Neural crest cell (in vitro differentiated cells): ENCODE results near the gene STPG3. TPM values are rescaled to one million over a fixed set of nuclear protein-coding genes. Genes with fewer than 3 reads are reported as not detected.
A peak's percentile ranks its signal among the peaks of the same experiment; 100 is the strongest.

ENCODE experiments used
- DNase-seq: peaks from one replicate; pipeline ENCODE4 v3.0.0; 2021; ENCODE audit warnings: low read depth, mixed read lengths, low spot score
- H3K27ac Mint-ChIP-seq: one replicate; pipeline ENCODE4 v1.8.0; 2021; ENCODE audit warnings: mild to moderate bottlenecking, mixed read lengths; ENCODE audit not compliant: unreplicated experiment
- H3K27me3 Mint-ChIP-seq: 2 replicates; pipeline ENCODE4 v1.8.0; 2021; ENCODE audit warnings: low read depth, mild to moderate bottlenecking, mixed read lengths
- H3K36me3 Mint-ChIP-seq: 2 replicates; pipeline ENCODE4 v1.8.0; 2021; ENCODE audit warnings: low read depth, mild to moderate bottlenecking, mixed read lengths
- H3K4me1 Mint-ChIP-seq: 2 replicates; pipeline ENCODE4 v1.8.0; 2021; ENCODE audit warnings: mixed read lengths
- H3K4me3 Mint-ChIP-seq: one replicate; pipeline ENCODE4 v1.8.0; 2021; ENCODE audit warnings: mild to moderate bottlenecking, mixed read lengths
- H3K9me3 Mint-ChIP-seq: 2 replicates; pipeline ENCODE4 v1.8.0; 2021; ENCODE audit warnings: mixed read lengths
- total RNA-seq: library from RNA; stranded (reverse); gene quantifications from 2 replicates; pipeline ENCODE4 v1.2.1, GENCODE V29; 2021
- TF ChIP-seq, protein P1 (sequence below): fragments of 200-600 bp; sonication (generic); conservative IDR thresholded peaks from 2 replicates; pipeline ENCODE4 v1.5.0; 2021; ENCODE audit warnings: antibody characterized with exemption, mild to moderate bottlenecking

The STPG3 gene
- total RNA-seq, 1 donor from 2014 or later: 0.26 TPM

DNA sequence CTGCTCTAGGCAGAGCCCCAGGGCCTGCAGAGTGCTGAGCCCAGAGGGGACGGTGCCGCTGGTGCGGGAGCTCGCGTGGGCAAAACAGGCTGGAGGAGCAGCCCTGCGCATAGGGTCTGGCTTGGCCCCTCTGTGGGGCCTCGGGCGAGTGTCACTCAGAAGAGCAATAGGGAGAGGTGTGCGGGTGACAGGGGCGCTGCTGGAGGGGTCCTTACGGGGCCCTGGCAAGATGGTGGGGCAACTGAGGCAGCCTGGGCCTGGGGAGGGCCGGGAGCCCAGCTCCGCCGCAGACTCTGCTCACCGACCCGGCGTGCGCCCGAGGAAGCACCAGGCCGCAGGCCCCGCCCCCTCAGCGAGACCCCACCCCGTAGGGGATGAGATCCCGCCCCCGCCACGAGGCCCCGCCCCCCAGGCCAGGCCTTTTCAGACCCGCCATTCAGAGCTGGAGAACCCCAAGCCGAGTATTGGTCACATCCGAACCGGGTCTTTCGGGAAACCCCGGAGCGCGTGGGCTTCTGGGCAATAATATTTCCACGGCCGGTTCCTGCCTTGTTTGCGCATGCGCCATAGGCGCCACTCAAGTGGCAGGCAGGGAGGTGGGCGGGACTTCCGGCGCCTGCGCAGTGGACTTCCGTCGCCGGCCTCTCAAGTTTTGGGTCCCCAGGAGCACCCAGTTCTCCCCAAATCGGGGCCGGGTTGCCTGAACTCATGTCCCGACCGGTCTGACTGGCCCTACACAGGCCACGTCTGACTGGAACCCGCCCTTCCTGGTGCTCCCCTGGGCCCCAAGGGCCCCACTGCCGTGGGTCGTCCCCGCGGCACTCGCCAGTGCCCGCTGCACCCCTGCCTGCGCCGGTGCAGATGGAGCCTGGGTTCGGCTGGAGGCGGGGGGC, 27.8 kb upstream of the STPG3 start:
- Mint-ChIP-seq H3K4me1 (peaks cover 4% of the 10 kb centered on the region), H3K9me3 (no peaks in the 10 kb centered on the region), H3K36me3 (no peaks in the 10 kb centered on the region), H3K4me3 (peak overlapping the region; percentile 85), H3K27ac (peak overlapping the region; percentile 81), H3K27me3 (peaks cover 6% of the 10 kb centered on the region)
- TF ChIP-seq, protein P1, sequence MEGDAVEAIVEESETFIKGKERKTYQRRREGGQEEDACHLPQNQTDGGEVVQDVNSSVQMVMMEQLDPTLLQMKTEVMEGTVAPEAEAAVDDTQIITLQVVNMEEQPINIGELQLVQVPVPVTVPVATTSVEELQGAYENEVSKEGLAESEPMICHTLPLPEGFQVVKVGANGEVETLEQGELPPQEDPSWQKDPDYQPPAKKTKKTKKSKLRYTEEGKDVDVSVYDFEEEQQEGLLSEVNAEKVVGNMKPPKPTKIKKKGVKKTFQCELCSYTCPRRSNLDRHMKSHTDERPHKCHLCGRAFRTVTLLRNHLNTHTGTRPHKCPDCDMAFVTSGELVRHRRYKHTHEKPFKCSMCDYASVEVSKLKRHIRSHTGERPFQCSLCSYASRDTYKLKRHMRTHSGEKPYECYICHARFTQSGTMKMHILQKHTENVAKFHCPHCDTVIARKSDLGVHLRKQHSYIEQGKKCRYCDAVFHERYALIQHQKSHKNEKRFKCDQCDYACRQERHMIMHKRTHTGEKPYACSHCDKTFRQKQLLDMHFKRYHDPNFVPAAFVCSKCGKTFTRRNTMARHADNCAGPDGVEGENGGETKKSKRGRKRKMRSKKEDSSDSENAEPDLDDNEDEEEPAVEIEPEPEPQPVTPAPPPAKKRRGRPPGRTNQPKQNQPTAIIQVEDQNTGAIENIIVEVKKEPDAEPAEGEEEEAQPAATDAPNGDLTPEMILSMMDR: no peak
- peak; percentile 92 for DNase-seq

DNA sequence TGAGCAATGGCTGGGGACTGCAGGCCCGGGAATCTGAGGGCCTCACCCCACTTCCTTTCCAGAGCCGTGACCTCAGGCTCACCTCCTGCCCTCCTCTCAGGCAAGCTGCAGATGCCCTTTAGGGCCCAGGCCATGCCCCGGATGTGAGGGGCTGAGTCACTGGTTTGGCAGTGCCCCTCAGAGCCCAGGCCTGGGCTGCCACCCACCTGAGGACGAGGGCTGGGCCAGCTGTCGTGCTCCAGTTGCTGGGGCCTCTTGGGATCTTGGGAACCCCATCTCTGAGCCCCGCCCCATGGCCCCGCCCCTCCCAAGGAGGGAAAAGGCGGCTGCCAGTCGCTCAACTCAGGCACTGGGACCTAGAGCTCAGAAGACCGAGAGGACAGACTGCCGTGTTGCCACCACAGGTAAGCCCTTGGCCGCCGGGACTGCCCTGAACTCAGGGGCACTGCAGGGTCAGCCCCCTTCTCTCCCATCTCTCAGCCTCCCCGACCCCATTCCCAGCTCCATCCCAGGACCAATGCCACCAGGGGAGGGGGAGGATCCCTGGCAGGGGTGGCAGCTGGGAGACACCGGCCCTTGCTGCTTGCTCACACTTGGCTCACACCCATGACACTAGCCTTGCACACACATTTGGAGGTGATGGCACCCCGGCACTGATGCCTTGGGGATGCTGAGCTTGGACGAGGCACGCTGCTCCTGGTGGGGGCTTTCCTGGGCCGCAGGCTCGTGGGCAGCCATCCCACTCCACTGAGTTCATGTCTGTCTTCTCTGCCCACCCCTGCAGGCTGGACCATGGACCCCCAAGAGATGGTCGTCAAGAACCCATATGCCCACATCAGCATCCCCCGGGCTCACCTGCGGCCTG, 26.0 kb upstream of the STPG3 start, which contains the start of gene CYSRT1:
Gene CYSRT1 (plus strand): TSS at position 345 of the 865 bp plus-strand sequence. CDS start 448 bp downstream, at position 793.
- H3K27me3 Mint-ChIP-seq: peaks cover 6% of the 10 kb centered on the region
- H3K36me3 Mint-ChIP-seq: no peaks in the 10 kb centered on the region
- no peak for DNase-seq
- no peaks in the 10 kb centered on the region for H3K9me3 Mint-ChIP-seq
- peak within 1 kb of the TSS; percentile 85 for H3K4me3 Mint-ChIP-seq
- H3K4me1 Mint-ChIP-seq: peaks cover 4% of the 10 kb centered on the region
- no peak within 1 kb of the TSS for H3K27ac Mint-ChIP-seq
- TF ChIP-seq, protein P1: no peak

DNA sequence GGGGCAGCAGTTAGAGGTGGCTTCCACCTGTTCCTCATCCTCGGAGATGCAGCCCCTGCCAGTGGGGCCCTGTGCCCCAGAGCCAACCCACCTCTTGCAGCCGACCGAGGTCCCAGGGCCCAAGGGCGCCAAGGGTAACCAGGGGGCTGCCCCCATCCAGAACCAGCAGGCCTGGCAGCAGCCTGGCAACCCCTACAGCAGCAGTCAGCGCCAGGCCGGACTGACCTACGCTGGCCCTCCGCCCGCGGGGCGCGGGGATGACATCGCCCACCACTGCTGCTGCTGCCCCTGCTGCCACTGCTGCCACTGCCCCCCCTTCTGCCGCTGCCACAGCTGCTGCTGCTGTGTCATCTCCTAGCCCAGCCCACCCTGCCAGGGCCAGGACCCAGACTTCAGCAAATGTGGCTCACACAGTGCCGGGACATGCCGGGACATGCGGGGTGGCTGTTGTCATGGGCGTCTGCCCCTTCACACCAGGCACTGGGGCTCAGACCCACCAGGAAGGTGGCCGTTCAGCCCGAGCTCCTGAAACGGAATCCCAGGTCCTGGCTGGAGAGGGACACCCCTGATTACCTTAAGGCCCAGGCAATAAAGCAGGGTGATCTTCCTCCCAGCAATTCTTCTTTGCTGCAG, 25.3 kb upstream of the STPG3 start:
- DNase-seq: no peak
- H3K36me3 Mint-ChIP-seq: no peaks in the 10 kb centered on the region
- TF ChIP-seq, protein P1: no peak
- H3K4me3 Mint-ChIP-seq: no peak overlapping the region
- peaks cover 6% of the 10 kb centered on the region for H3K27me3 Mint-ChIP-seq
- peaks cover 4% of the 10 kb centered on the region for H3K4me1 Mint-ChIP-seq
- no peaks in the 10 kb centered on the region for H3K9me3 Mint-ChIP-seq
- no peak overlapping the region for H3K27ac Mint-ChIP-seq

DNA sequence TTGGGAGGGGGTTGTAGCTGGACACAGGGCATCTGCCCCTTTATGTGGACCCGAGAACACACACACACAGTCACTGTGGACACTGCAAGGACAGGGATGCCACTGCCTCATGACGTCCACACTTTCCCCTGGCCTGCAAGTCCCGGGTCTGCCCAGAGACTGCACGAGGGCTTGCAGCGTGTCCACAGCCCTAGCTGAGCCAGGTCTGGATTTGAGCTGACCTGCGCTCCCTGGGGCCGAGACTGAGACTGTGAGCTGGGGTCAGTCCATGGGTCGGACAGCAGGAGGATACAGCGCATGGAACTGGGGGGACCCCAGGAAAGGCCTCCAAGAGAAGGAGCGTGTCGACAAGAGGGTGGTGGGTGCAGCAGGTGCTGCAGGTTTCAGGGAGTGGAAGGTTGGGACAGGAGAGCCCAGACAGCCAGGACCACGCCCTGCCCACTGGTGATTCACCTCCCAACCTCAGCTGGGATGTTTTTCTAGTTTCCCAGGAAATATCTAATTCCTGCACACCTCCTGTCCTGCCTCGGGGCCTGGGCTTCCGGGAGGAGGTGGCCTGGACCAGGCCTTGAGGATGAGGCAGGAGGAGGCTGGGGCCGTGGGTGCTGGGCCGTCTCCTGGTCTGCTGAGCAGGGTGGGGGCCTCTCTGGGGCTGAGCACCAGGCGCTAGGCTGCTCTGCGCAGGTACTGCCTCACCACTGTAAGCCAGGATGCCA, 24.6 kb upstream of the STPG3 start:
- H3K4me1 Mint-ChIP-seq: peaks cover 4% of the 10 kb centered on the region
- peaks cover 6% of the 10 kb centered on the region for H3K27me3 Mint-ChIP-seq
- no peak overlapping the region for H3K27ac Mint-ChIP-seq
- H3K36me3 Mint-ChIP-seq: no peaks in the 10 kb centered on the region
- H3K9me3 Mint-ChIP-seq: no peaks in the 10 kb centered on the region
- peak overlapping the region; percentile 34 for H3K4me3 Mint-ChIP-seq
- DNase-seq: no peak
- TF ChIP-seq, protein P1: no peak
